A549 treated with Mapracorat at 1 μM for 4 hours (cell line): ENCODE data around the gene PPM1B. TPM values are rescaled to one million over a fixed set of nuclear protein-coding genes. Genes with fewer than 3 reads are reported as not detected.

Experiments
- total RNA-seq: library from RNA; stranded (reverse); fragments of 200-300 nt; extraction: Qiagen RNA extraction; gene quantifications from 5 replicates; pipeline ENCODE4 v1.2.3, GENCODE V29; 2022

The PPM1B gene
- total RNA-seq: 23.5 to 32.0 TPM (median 31.5 TPM) in 5 replicates

GRCh38 chr2:44168681-44169154, at the start of gene PPM1B:
TSS of gene PPM1B (plus strand) at chr2:44168875. CDS start at chr2:44201200, 32,325 bp downstream.

Other genes starting within 250 kb of the PPM1B start
- gene LRPPRC, start 172.9 kb upstream of the PPM1B start, total RNA-seq: 83.2 to 106 TPM (median 97.7 TPM) in 5 replicates
- gene SLC3A1, start 106.6 kb downstream of the PPM1B start, total RNA-seq: 0.95 to 1.3 TPM (median 1.0 TPM) in 5 replicates
- 17.4 to 23.1 TPM (median 20.8 TPM) in 5 replicates for gene PREPL, start 192.6 kb downstream of the PPM1B start, total RNA-seq
- 4.0 to 6.0 TPM (median 4.9 TPM) in 5 replicates for gene CAMKMT, start 193.1 kb downstream of the PPM1B start, total RNA-seq